Breast epithelium (tissue), 3 donors: ENCODE results near the gene SLC6A11.

Experiments used
- POLR2A ChIP-seq: fragments of 450-650 bp; IDR thresholded peaks from one replicate; pipeline ENCODE4 v1.6.1; 2016; ENCODE audit warnings: antibody characterized with exemption, mild to moderate bottlenecking, moderate library complexity
- POLR2AphosphoS5 ChIP-seq, 3 donors: sonication (generic); formaldehyde crosslinking; IDR thresholded peaks; one replicate each; pipeline ENCODE4 v1.6.1; 2017; ENCODE audit warnings: antibody characterized with exemption in 3 of 3
- TF ChIP-seq, protein P1 (sequence below), 3 donors: fragments of 450-650 bp; IDR thresholded peaks; one replicate each; pipeline ENCODE4 v1.5.1; 2016 to 2017; ENCODE audit warnings: antibody characterized with exemption in 3 of 3, mild to moderate bottlenecking in 3 of 3, moderate library complexity in 3 of 3

DNA sequence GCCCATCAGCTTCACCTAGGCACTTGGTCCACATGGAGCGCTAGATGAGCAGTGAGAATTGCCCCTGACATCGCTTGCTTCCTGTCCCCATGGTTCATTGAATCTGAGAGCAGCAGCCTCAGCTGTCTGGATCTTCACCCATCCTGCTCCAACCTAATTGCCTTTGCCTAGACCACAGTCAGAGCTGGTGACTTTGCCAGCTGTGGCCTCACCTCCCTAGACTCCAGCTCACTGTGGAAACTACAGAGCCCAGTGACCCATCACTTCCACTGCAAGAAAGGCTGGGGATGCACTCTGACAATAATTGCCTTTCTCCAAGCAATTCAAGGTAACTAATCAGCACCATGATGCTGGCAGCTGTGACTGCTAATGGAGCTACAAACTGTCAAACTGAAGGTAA is 145.9 kb downstream of the SLC6A11 start:
- TF ChIP-seq, protein P1, sequence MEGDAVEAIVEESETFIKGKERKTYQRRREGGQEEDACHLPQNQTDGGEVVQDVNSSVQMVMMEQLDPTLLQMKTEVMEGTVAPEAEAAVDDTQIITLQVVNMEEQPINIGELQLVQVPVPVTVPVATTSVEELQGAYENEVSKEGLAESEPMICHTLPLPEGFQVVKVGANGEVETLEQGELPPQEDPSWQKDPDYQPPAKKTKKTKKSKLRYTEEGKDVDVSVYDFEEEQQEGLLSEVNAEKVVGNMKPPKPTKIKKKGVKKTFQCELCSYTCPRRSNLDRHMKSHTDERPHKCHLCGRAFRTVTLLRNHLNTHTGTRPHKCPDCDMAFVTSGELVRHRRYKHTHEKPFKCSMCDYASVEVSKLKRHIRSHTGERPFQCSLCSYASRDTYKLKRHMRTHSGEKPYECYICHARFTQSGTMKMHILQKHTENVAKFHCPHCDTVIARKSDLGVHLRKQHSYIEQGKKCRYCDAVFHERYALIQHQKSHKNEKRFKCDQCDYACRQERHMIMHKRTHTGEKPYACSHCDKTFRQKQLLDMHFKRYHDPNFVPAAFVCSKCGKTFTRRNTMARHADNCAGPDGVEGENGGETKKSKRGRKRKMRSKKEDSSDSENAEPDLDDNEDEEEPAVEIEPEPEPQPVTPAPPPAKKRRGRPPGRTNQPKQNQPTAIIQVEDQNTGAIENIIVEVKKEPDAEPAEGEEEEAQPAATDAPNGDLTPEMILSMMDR (IDR thresholded peaks at IDR 0.05): no peak
- no peak for TF ChIP-seq POLR2AphosphoS5 (IDR thresholded peaks at IDR 0.05)
- TF ChIP-seq POLR2A: no peak
